ENCODE measurements around the gene GMPPB.
"Not testable (repeated sequence)": the region's sequence is repeated elsewhere in the genome, so short reads cannot be mapped to it uniquely, and the experiment has no call there.

The GMPPB gene

GRCh38 chr3:49750056-49750455 lies 26.3 kb upstream of the GMPPB start:
- no peak overlapping the region for H2AFZ ChIP-seq (ENCODE audit: low read depth, low read length)
- H3K27ac ChIP-seq (ENCODE audit: low read length), result no peak overlapping the region
- H3K9ac ChIP-seq (ENCODE audit: low read length), result no peak overlapping the region
- H3K27me3 ChIP-seq (ENCODE audit: low read depth, low read length), result no peaks in the 10 kb centered on the region
- peaks cover 10% of the 10 kb centered on the region for H3K36me3 ChIP-seq (replicated peaks; ENCODE audit: low read depth, low read length)
- no peak overlapping the region for H3K4me3 ChIP-seq (ENCODE audit: low read length)
- peaks cover 15% of the 10 kb centered on the region for H3K79me2 ChIP-seq (ENCODE audit: low read length)
- H4K20me1 ChIP-seq (ENCODE audit: insufficient read depth, low read length), result peaks cover 15% of the 10 kb centered on the region
- TF ChIP-seq CTCF (IDR thresholded peaks at IDR 0.05; ENCODE audit: low read depth, low read length) (no peak), EZH2phosphoT487 (IDR thresholded peaks at IDR 0.05; ENCODE audit: low read depth) (no peak)
- no peaks in the 10 kb centered on the region for H3K9me3 ChIP-seq (ENCODE audit: insufficient read depth, low read length)
- no peak overlapping the region for H3K4me2 ChIP-seq (ENCODE audit: low read length)
- no peaks in the 10 kb centered on the region for H3K4me1 ChIP-seq (ENCODE audit: low read length)

- not testable (repeated sequence) for H3K79me2 ChIP-seq (ENCODE audit: low read length); H3K27ac ChIP-seq (ENCODE audit: low read length); H3K4me2 ChIP-seq (ENCODE audit: low read length); H3K9ac ChIP-seq (ENCODE audit: low read length); H3K27me3 ChIP-seq (ENCODE audit: low read depth, low read length); H3K4me3 ChIP-seq (ENCODE audit: low read length); H3K4me1 ChIP-seq (ENCODE audit: low read length); H2AFZ ChIP-seq (ENCODE audit: low read depth, low read length); H3K9me3 ChIP-seq (ENCODE audit: insufficient read depth, low read length)
- peaks cover 10% of the 10 kb centered on the region; the same call in 1 of the 2 replicates for H4K20me1 ChIP-seq (ENCODE audit: insufficient read depth, low read length)
- peaks cover 13% of the 10 kb centered on the region for H3K36me3 ChIP-seq (replicated peaks; ENCODE audit: low read depth, low read length)
Observed at GRCh38 chr3:49748874-49749273, 25.1 kb upstream of the GMPPB start.

GRCh38 chr3:49747792-49748480 lies 24.2 kb upstream of the GMPPB start:
- H3K27ac ChIP-seq (ENCODE audit: low read length), result no peak overlapping the region
- no peaks in the 10 kb centered on the region for H3K4me1 ChIP-seq (ENCODE audit: low read length)
- H3K79me2 ChIP-seq (ENCODE audit: low read length), result peaks cover 2% of the 10 kb centered on the region
- H3K4me3 ChIP-seq (ENCODE audit: low read length), result no peak overlapping the region
- H3K27me3 ChIP-seq (ENCODE audit: low read depth, low read length), result no peaks in the 10 kb centered on the region
- TF ChIP-seq CTCF (IDR thresholded peaks at IDR 0.05; ENCODE audit: low read depth, low read length) (no peak), EZH2phosphoT487 (IDR thresholded peaks at IDR 0.05; ENCODE audit: low read depth) (no peak)
- no peak overlapping the region for H3K9ac ChIP-seq (ENCODE audit: low read length)
- peaks cover 13% of the 10 kb centered on the region for H3K36me3 ChIP-seq (replicated peaks; ENCODE audit: low read depth, low read length)
- H2AFZ ChIP-seq (ENCODE audit: low read depth, low read length), result no peak overlapping the region
- no peak overlapping the region for H3K4me2 ChIP-seq (ENCODE audit: low read length)
- H4K20me1 ChIP-seq (ENCODE audit: insufficient read depth, low read length), result peaks cover 10% of the 10 kb centered on the region; the same call in 1 of the 2 replicates
- H3K9me3 ChIP-seq (ENCODE audit: insufficient read depth, low read length), result no peaks in the 10 kb centered on the region

- Histone ChIP-seq H3K36me3 (replicated peaks; ENCODE audit: low read depth, low read length) (peaks cover 23% of the 10 kb centered on the region), H3K4me1 (ENCODE audit: low read length) (no peaks in the 10 kb centered on the region), H3K9me3 (ENCODE audit: insufficient read depth, low read length) (no peaks in the 10 kb centered on the region), H3K9ac (ENCODE audit: low read length) (no peak overlapping the region), H3K79me2 (ENCODE audit: low read length) (no peaks in the 10 kb centered on the region; the same call in none of the 2 replicates), H3K27me3 (ENCODE audit: low read depth, low read length) (no peaks in the 10 kb centered on the region), H2AFZ (ENCODE audit: low read depth, low read length) (no peak overlapping the region), H3K4me2 (ENCODE audit: low read length) (no peak overlapping the region), H4K20me1 (ENCODE audit: insufficient read depth, low read length) (peaks cover 5% of the 10 kb centered on the region; the same call in 1 of the 2 replicates), H3K4me3 (ENCODE audit: low read length) (no peak overlapping the region), H3K27ac (ENCODE audit: low read length) (no peak overlapping the region)
- TF ChIP-seq EZH2phosphoT487 (IDR thresholded peaks at IDR 0.05; ENCODE audit: low read depth) (no peak), CTCF (IDR thresholded peaks at IDR 0.05; ENCODE audit: low read depth, low read length) (no peak)
Observed at GRCh38 chr3:49745986-49746385, 22.2 kb upstream of the GMPPB start.

All from OCI-LY3 (cell line).